Keratinocyte (primary cell): ENCODE measurements around the gene STEAP2. TPM values are rescaled to one million over a fixed set of nuclear protein-coding genes. Genes with fewer than 3 reads are reported as not detected.
"Not testable (repeated sequence)": the region's sequence is repeated elsewhere in the genome, so short reads cannot be mapped to it uniquely, and the experiment has no call there.

ENCODE experiments used
- DNase-seq: peaks from one replicate; pipeline ENCODE4 v3.0.0-alpha.2; 2011; ENCODE audit warnings: low read depth, missing footprints, low spot score
- FAIRE-seq: peaks from 2 replicates; lab custom pipeline; 2011; peaks lifted over from hg19 to GRCh38; lab: Jason Lieb, UNC
- H2AFZ ChIP-seq: 2 replicates; pipeline ENCODE4 v1.6.0; 2012; ENCODE audit warnings: low read length, control low read depth, inconsistent platforms; ENCODE audit not compliant: control insufficient read depth
- H3K27ac ChIP-seq: 2 replicates; pipeline ENCODE4 v1.5.1; 2011; ENCODE audit warnings: low read length; ENCODE audit not compliant: control insufficient read depth, insufficient read depth
- H3K27me3 ChIP-seq: 3 replicates; pipeline ENCODE4 v1.6.0; 2011; ENCODE audit warnings: low read length; ENCODE audit not compliant: control insufficient read depth, insufficient read depth; ENCODE audit errors: extremely low read depth
- H3K36me3 ChIP-seq, 2 experiments: 2 replicates in 1 of 2; 3 replicates in 1 of 2; pipeline ENCODE4 v1.5.1; 2011; ENCODE audit warnings: low read length in 2 of 2, mild to moderate bottlenecking in 1 of 2; ENCODE audit not compliant: control insufficient read depth in 2 of 2, insufficient read depth in 2 of 2; ENCODE audit errors: extremely low read depth in 1 of 2
- H3K4me1 ChIP-seq: 3 replicates; pipeline ENCODE4 v1.5.1; 2011; ENCODE audit warnings: low read length; ENCODE audit not compliant: control insufficient read depth, insufficient read depth; ENCODE audit errors: extremely low read depth
- H3K4me2 ChIP-seq: 3 replicates; pipeline ENCODE4 v1.6.0; 2011; ENCODE audit warnings: low read depth, low read length; ENCODE audit not compliant: control insufficient read depth, insufficient read depth; ENCODE audit errors: extremely low read depth
- H3K4me3 ChIP-seq, 3 experiments: fragments of 200-600 bp in 1 of 3; sonication (generic) in 1 of 3; 2 replicates in 2 of 3; 3 replicates in 1 of 3; pipeline ENCODE4 v1.5.1; 2011 to 2016; ENCODE audit warnings: low read length in 3 of 3, mild to moderate bottlenecking in 3 of 3, control low read depth in 2 of 3, inconsistent platforms in 1 of 3, low read depth in 1 of 3, mixed read lengths in 1 of 3, mixed run types in 1 of 3, moderate library complexity in 1 of 3; ENCODE audit not compliant: control insufficient read depth in 2 of 3, insufficient read depth in 2 of 3; ENCODE audit errors: extremely low read depth in 1 of 3
- H3K79me2 ChIP-seq: 2 replicates; pipeline ENCODE4 v1.6.0; 2012; ENCODE audit warnings: low read length; ENCODE audit not compliant: control insufficient read depth, insufficient read depth
- H3K9ac ChIP-seq: 3 replicates; pipeline ENCODE4 v1.6.0; 2011; ENCODE audit warnings: low read length; ENCODE audit not compliant: control insufficient read depth, insufficient read depth; ENCODE audit errors: extremely low read depth
- H3K9me1 ChIP-seq: 3 replicates; pipeline ENCODE4 v1.6.0; 2011; ENCODE audit warnings: low read length; ENCODE audit not compliant: control insufficient read depth, insufficient read depth; ENCODE audit errors: extremely low read depth
- H3K9me3 ChIP-seq: 2 replicates; pipeline ENCODE4 v1.5.1; 2012; ENCODE audit warnings: low read depth, low read length; ENCODE audit not compliant: control insufficient read depth
- H4K20me1 ChIP-seq: 3 replicates; pipeline ENCODE4 v1.6.0; 2011; ENCODE audit warnings: low read length; ENCODE audit not compliant: control insufficient read depth, insufficient read depth; ENCODE audit errors: extremely low read depth
- EZH2 ChIP-seq: IDR thresholded peaks from one replicate; pipeline ENCODE4 v1.6.1; 2012; ENCODE audit warnings: inconsistent platforms, mild to moderate bottlenecking, low read length, moderate library complexity
- dilution Hi-C: fragments of 300-500 bp; cut with MboI; formaldehyde crosslinking; loops from one replicate; pipeline ENCODE4 v1.7.0; 2020; ENCODE audit warnings: low sequenced_read_pairs; ENCODE audit not compliant: extremely low pct_ligation_motif_present
- polyA plus RNA-seq, 5 experiments: library from polyadenylated mRNA; depleted of rRNA in 3 of 5; stranded (reverse) in 3 of 5; stranded (forward) in 1 of 5; unstranded in 1 of 5; fragments of >200 nt; gene quantifications; 1 replicate in 1 of 5; 2 replicates in 3 of 5; 3 replicates in 1 of 5; pipeline versions ENCODE4 v1.2.1 to v1.2.3, GENCODE V29; 2011 to 2012; ENCODE audit warnings: missing spikeins in 2 of 5, low read depth in 1 of 5, low replicate concordance in 1 of 5
- TF ChIP-seq, protein P1 (sequence below), 3 experiments: IDR thresholded peaks in 1 of 3; conservative IDR thresholded peaks in 1 of 3; optimal IDR thresholded peaks in 1 of 3; 2 replicates in 2 of 3; 3 replicates in 1 of 3; pipeline versions ENCODE3 to v1.5.1; 2011; ENCODE audit warnings: low read length in 3 of 3, mild to moderate bottlenecking in 3 of 3, moderate library complexity in 2 of 3, control low read depth in 1 of 3, inconsistent platforms in 1 of 3; ENCODE audit not compliant: insufficient read depth in 2 of 3; ENCODE audit errors: extremely low read depth in 1 of 3

Gene STEAP2
- polyA plus RNA-seq, 1 donor (not counting 4 experiments of a cell fraction or from before 2014, with no cell fraction given): 3.9 TPM

DNA sequence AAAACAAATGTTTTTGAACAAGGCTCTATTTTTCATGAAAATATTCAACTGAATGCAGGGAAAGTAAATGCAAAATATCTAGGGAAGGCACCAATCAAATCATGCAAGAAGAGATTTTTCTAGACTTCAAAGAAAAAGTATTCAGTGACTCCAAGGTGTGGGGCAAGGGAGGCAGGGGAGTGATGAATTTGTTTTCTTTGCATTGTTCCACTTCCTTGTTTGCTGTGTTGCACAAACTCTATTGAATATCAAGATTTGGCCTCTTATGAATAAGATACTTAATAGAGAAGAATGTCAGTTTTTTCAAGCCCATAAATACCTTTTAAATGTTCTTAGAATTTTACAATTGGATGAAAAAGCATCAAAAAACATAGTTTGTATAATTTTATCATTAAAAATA lies 30.9 kb upstream of the STEAP2 start:
- TF ChIP-seq, protein P1, sequence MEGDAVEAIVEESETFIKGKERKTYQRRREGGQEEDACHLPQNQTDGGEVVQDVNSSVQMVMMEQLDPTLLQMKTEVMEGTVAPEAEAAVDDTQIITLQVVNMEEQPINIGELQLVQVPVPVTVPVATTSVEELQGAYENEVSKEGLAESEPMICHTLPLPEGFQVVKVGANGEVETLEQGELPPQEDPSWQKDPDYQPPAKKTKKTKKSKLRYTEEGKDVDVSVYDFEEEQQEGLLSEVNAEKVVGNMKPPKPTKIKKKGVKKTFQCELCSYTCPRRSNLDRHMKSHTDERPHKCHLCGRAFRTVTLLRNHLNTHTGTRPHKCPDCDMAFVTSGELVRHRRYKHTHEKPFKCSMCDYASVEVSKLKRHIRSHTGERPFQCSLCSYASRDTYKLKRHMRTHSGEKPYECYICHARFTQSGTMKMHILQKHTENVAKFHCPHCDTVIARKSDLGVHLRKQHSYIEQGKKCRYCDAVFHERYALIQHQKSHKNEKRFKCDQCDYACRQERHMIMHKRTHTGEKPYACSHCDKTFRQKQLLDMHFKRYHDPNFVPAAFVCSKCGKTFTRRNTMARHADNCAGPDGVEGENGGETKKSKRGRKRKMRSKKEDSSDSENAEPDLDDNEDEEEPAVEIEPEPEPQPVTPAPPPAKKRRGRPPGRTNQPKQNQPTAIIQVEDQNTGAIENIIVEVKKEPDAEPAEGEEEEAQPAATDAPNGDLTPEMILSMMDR (optimal IDR thresholded peaks at IDR 0.05 in 1 of 3, IDR thresholded peaks at IDR 0.05 in 1 of 3, conservative IDR thresholded peaks at IDR 0.05 in 1 of 3; ENCODE audit: extremely low read depth in 1 of 3, insufficient read depth in 2 of 3, low read length in 3 of 3): no peak
- no peak for TF ChIP-seq EZH2
- DNase-seq (no peak), FAIRE-seq (no peak)
- no peaks in the 10 kb centered on the region for H3K36me3 ChIP-seq
- H3K4me3 ChIP-seq: no peak overlapping the region
- H3K9ac ChIP-seq: no peak overlapping the region
- dilution Hi-C loops: no loop called here
- H3K27me3 ChIP-seq: no peaks in the 10 kb centered on the region
- H3K4me1 ChIP-seq: peaks cover 30% of the 10 kb centered on the region
- peaks cover 4% of the 10 kb centered on the region for H3K9me3 ChIP-seq
- no peak overlapping the region for H3K4me2 ChIP-seq
- no peaks in the 10 kb centered on the region for H4K20me1 ChIP-seq
- no peaks in the 10 kb centered on the region for H3K79me2 ChIP-seq
- no peaks in the 10 kb centered on the region for H3K9me1 ChIP-seq
- H3K27ac ChIP-seq: peak overlapping the region; percentile 77
- no peak overlapping the region for H2AFZ ChIP-seq

- H3K9me3 ChIP-seq: peaks cover 4% of the 10 kb centered on the region
Measured at GRCh38 chr7:90181485-90181884, 30.1 kb upstream of the STEAP2 start.

GRCh38 chr7:90186290-90186689 lies 25.2 kb upstream of the STEAP2 start:
- H3K9me1 ChIP-seq, H3K27me3 ChIP-seq, H3K9me3 ChIP-seq, H3K4me2 ChIP-seq, FAIRE-seq, H3K4me3 ChIP-seq, H4K20me1 ChIP-seq, H3K4me1 ChIP-seq, DNase-seq, H3K79me2 ChIP-seq, H3K27ac ChIP-seq, H2AFZ ChIP-seq, H3K9ac ChIP-seq, dilution Hi-C loops, H3K36me3 ChIP-seq: not testable (repeated sequence)

More at GRCh38 chr7:90181485-90181884, 30.1 kb upstream of the STEAP2 start:
- dilution Hi-C loops: no loop called here
- H3K4me3 ChIP-seq: no peak overlapping the region
- no peak overlapping the region for H3K9ac ChIP-seq
- no peak overlapping the region for H2AFZ ChIP-seq
- no peaks in the 10 kb centered on the region for H4K20me1 ChIP-seq
- no peaks in the 10 kb centered on the region for H3K27me3 ChIP-seq
- H3K4me1 ChIP-seq: peaks cover 30% of the 10 kb centered on the region
- no peak for DNase-seq
- no peaks in the 10 kb centered on the region for H3K36me3 ChIP-seq
- no peaks in the 10 kb centered on the region for H3K79me2 ChIP-seq
- H3K27ac ChIP-seq: no peak overlapping the region
- no peak for FAIRE-seq
- H3K4me2 ChIP-seq: no peak overlapping the region
- no peaks in the 10 kb centered on the region for H3K9me1 ChIP-seq
- no peak for TF ChIP-seq EZH2
- TF ChIP-seq, protein P1 (optimal IDR thresholded peaks at IDR 0.05 in 1 of 3, IDR thresholded peaks at IDR 0.05 in 1 of 3, conservative IDR thresholded peaks at IDR 0.05 in 1 of 3; ENCODE audit: extremely low read depth in 1 of 3, insufficient read depth in 2 of 3, low read length in 3 of 3): no peak
